GM12872 (cell line): Measurements from ENCODE around the gene CIBAR2.
A peak's percentile ranks its signal among the peaks of the same experiment; 100 is the strongest.

ENCODE experiments used
- TF ChIP-seq, protein P1 (sequence below): IDR thresholded peaks from 3 replicates; pipeline ENCODE4 v1.5.1; 2011; ENCODE audit warnings: low read depth, mild to moderate bottlenecking, low read length, moderate library complexity; ENCODE audit not compliant: insufficient read depth

Gene CIBAR2

DNA sequence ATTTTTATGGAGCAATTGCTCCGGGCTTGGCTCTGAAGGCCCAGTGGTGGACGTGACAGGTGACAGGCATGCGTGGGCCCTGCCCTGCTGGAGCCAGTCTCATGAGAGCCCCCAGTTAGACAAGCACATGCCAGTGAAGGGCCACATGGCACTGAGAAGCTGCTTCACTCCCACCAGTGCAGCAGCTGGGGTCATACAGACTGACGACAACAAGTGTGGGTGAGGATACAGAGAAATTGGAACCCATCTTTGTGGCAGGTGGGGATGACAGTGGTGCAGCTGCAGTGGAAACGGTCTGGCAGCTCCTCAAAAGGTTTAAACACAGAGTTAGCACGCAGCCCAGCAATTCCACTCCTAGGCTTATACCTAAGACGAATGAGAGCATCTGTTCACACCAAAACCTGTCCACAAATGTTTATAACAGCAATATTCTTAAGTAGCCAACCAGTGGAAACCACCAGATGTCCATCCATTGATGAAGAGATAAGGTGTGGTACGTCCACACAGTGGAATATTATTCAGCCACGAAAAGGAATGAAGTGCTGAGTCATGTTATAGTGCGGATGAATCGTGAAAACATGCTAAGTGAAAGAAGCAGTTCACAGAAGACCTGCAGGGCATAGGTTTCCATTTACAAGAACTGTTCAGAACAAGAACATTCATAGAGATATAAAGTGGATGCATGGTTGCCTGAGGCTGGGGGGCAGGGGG lies 12.5 kb upstream of the CIBAR2 start:
- TF ChIP-seq, protein P1, sequence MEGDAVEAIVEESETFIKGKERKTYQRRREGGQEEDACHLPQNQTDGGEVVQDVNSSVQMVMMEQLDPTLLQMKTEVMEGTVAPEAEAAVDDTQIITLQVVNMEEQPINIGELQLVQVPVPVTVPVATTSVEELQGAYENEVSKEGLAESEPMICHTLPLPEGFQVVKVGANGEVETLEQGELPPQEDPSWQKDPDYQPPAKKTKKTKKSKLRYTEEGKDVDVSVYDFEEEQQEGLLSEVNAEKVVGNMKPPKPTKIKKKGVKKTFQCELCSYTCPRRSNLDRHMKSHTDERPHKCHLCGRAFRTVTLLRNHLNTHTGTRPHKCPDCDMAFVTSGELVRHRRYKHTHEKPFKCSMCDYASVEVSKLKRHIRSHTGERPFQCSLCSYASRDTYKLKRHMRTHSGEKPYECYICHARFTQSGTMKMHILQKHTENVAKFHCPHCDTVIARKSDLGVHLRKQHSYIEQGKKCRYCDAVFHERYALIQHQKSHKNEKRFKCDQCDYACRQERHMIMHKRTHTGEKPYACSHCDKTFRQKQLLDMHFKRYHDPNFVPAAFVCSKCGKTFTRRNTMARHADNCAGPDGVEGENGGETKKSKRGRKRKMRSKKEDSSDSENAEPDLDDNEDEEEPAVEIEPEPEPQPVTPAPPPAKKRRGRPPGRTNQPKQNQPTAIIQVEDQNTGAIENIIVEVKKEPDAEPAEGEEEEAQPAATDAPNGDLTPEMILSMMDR, result no peak

DNA sequence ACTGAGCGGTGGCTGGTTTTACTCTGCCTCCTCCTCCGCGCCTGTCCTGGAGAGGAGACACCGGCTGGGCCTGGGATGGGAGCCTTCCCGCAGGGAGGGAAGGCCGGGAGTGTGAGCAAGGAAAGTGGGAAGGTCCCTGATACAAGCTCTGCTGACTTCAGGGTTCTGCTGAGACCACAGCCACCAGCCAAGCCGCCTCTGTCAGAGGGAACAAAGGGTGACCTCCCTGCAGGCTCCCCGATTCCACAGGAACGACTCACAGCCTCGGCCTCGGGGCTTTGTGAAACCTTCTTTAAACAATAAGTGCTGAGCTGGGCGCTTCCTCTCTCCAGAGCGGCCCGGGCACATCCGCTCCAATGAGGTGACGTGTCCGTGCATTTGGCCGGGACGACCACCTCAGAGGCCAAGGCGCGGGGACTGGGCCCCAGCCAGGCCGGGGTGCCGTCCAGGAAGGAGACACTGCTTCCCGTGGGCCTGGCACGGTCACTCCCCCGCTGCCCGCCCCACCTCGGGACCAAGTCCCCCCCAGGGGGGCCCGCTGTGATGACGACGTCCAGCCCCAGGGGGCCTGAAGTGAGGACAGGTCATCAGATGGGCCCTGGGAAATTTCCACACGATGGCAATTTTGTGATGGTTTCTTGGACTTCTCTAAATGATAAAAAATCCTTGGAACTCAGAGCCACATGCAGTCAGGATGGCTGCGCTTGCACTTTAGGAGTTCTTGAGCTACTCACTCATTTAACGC lies 11.8 kb upstream of the CIBAR2 start:
- TF ChIP-seq, protein P1, result no peak

DNA sequence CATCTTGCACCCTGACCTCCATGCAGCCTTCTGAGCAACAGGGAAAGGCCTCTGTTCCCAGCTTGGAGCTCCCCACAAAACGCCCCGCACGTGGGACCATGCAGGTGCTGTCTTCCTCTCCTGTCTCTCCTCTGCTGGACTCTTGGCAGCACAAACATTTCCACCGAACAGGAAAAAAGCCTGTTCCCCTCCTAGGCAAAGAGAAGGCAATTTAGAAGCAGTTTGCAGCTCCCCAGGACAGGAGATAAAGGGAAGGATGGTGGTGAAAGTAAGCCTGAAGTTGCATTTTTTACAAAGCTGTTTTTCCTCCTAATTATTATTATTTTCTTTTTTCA lies 7.7 kb upstream of the CIBAR2 start:
- TF ChIP-seq, protein P1, result no peak

DNA sequence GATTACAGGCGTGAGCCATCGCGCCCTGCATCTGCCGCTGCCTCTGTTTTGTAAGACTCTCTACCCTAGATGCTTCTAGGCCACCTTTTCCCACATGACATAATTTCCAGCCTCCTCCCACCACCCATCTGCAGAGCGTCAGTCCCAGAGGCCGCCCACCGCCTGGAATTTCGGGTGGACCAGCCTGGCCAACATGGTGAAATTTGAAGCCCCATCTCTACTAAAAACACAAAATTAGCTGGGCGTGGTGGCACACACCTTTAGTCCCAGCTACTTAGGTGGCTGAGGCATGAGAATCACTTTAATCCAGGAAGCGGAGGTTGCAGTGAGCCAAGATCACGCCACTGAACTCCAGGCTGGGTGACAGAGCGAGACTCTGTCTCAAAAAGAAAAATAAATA lies 5.1 kb upstream of the CIBAR2 start:
- TF ChIP-seq, protein P1, result no peak

DNA sequence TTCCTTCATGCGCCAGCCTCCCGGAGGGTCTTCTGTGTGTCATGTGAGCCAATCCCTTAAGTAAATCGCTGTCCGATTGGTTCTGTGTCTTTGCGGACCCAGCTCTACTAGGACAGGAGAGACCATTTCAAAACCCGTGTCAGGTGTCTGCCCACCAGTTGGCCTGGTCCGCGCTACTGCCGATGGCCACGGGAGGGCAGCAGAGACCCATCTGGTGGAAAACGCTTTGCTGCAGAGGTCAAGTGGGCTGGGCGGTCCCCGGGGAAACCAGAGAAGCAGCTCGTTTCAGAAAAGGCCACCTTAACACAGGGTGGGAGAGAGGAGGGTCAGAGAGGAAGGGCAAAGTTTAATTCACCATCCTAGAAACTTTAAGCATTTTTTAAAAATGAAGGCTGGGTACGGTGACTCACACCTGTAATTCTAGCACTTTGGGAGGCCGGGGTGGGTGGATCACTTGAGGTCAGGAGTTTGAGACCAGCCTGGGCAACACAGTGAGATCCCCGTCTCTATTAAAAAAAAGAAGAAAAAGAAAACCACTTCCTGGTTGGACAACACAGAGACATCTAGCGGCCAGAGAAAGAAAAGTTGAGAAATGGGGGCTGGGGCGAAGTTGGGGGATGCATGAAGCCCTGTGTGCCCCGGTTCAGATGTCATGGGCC lies 2.8 kb upstream of the CIBAR2 start:
- TF ChIP-seq, protein P1, result peak; percentile 97

DNA sequence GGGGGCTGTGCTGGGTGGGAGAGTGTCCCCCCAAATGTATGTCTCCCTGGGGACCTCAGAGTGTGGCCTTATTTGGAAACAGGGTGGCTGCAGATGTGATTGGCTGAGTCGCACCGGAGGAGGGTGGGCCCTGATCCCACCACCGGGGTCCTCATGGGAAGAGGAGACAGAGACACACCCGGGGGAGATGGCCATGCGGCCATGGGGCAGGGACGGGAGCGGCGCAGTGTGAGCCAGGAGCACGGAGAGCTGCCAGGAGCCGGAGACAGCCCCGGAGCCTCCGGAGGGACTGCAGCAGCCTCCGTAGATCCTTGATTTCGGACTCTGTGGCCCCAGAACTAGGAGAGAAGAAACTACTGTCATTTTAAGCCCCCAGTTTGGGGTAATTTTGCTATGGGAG lies 1.6 kb upstream of the CIBAR2 start:
- TF ChIP-seq, protein P1, result no peak

DNA sequence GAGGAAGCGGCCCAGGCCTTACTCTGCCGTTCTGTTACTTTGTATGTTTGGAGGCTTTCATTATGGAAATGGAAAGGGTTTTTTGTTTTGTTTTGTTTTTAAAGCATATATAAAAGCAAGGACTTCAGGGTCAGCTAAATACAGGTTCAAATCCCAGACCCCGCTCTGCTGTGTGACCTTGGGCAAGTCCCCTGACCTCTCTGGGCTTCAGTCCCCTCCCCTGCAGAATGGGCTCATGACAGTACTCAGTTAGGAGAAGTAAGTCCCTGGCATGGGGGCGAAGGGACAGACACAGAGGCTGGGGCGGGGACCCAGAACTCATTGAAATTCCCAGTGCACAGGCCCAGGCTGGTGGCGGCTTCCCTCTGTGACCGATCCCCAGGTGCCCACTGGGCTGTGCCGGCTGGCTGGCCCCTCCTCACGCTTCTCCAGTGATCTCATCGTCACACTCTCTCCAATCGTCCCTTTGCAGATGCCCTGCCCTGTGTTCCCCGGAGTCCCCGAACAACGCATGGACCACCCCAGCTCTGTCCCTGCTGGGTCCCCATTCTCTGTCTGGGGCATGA lies 979 bp upstream of the CIBAR2 start:
- TF ChIP-seq, protein P1, result no peak
